ENCODE results near the gene FBXO46. TPM values are rescaled to one million over a fixed set of nuclear protein-coding genes. Genes with fewer than 3 reads are reported as not detected.
A peak's percentile ranks its signal among the peaks of the same experiment; 100 is the strongest.

The FBXO46 gene
- total and polyA plus RNA-seq, 2 of the 13 experiments (the other 11 are each of a cell fraction or from before 2014, with no cell fraction given) = 6.2 to 6.4 TPM

- TF ChIP-seq ARID4A (CRISPR knock-in tag; IDR thresholded peaks at IDR 0.05; ENCODE audit: borderline replicate concordance) = peak; percentile 86; the same call in 1 of the 2 replicates
- TF ChIP-seq XBP1 (CRISPR knock-in tag; IDR thresholded peaks at IDR 0.05) = peak; percentile 73; the same call in 1 of the 2 replicates
- peak; percentile 68; the same call in 1 of the 2 replicates for TF ChIP-seq SIN3A (IDR thresholded peaks at IDR 0.05; ENCODE audit: borderline replicate concordance, low read depth, low read length)
- peak; percentile 14 for TF ChIP-seq IKZF4 (CRISPR knock-in tag; IDR thresholded peaks at IDR 0.05; ENCODE audit: borderline replicate concordance, low read depth, not compliant biosample characterization)
- peak; percentile 68 for TF ChIP-seq ZNF142 (CRISPR knock-in tag; IDR thresholded peaks at IDR 0.05)
- TF ChIP-seq MLX (CRISPR knock-in tag; IDR thresholded peaks at IDR 0.05) = 0 out of 2 replicates have a peak, but pooled peaks have one; percentile 34
- peak; percentile 47; the same call in 1 of the 2 replicates for TF ChIP-seq STAT6 (CRISPR knock-in tag; IDR thresholded peaks at IDR 0.05; ENCODE audit: borderline replicate concordance)
- TF ChIP-seq ZNF792 (CRISPR knock-in tag; IDR thresholded peaks at IDR 0.05) = peak; percentile 70; the same call in 1 of the 2 replicates
- peak; percentile 71 for TF ChIP-seq ZNF891 (CRISPR knock-in tag; IDR thresholded peaks at IDR 0.05)
- TF ChIP-seq RAD21 (CRISPR knock-in tag; IDR thresholded peaks at IDR 0.05) = peak; percentile 88
- TF ChIP-seq AGO2 (optimal IDR thresholded peaks at IDR 0.05; ENCODE audit: low read depth, low read length) = peak; percentile 98
- peak; percentile 75 for TF ChIP-seq FOXK1 (CRISPR knock-in tag; IDR thresholded peaks at IDR 0.05; ENCODE audit: borderline replicate concordance, low read depth)
- TF ChIP-seq CENPX (CRISPR knock-in tag; IDR thresholded peaks at IDR 0.05) = no peak
- no peak; the same call in 1 of the 2 replicates for TF ChIP-seq GFI1 (CRISPR knock-in tag; IDR thresholded peaks at IDR 0.05; ENCODE audit: borderline replicate concordance)
Observed at GRCh38 chr19:45770192-45771101, 39.8 kb upstream of the FBXO46 start (continued).
